ENCODE results near the gene PARD3. TPM values are rescaled to one million over a fixed set of nuclear protein-coding genes. Genes with fewer than 3 reads are reported as not detected.

The PARD3 gene
- total and polyA plus RNA-seq, 3 donors from 2014 or later, result 31.8 to 59.5 (median 49.5) TPM

DNA sequence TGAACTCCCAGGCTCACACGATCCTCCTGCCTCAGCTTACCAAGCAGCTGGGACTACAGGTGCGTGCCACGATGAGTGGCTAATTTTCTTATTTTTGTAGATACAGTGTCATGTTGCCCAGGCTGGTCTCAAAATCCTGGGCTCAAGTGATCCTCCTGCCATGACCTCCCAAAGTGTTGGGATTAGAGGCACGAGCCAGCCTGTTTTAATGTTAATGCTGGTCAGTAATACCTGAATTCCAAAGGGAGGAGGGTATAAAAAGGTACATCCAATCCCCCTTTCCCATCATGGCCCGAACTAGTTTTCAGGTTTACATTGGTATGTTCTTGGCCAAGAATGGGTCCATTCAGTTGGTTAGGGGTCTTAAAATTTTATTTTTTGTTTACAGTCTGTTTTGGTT, 329.1 kb downstream of the PARD3 start:
- Histone ChIP-seq H3K4me3 (no peak overlapping the region), H3K27me3 (no peaks in the 10 kb centered on the region), H3K4me1 (no peaks in the 10 kb centered on the region), H3K36me3 (ENCODE audit: low read depth, missing control alignments) (no peaks in the 10 kb centered on the region), H3K9me3 (no peaks in the 10 kb centered on the region), H3K27ac (no peak overlapping the region)
- intact Hi-C loops (cut with DNase I; ENCODE audit: low total_unique reads), result no loop called here
- no peak for DNase-seq
- WGBS, 2 donors, result 89 to 90% methylated on average over 5 of the region's 5 CpGs
- TF ChIP-seq, protein P1, sequence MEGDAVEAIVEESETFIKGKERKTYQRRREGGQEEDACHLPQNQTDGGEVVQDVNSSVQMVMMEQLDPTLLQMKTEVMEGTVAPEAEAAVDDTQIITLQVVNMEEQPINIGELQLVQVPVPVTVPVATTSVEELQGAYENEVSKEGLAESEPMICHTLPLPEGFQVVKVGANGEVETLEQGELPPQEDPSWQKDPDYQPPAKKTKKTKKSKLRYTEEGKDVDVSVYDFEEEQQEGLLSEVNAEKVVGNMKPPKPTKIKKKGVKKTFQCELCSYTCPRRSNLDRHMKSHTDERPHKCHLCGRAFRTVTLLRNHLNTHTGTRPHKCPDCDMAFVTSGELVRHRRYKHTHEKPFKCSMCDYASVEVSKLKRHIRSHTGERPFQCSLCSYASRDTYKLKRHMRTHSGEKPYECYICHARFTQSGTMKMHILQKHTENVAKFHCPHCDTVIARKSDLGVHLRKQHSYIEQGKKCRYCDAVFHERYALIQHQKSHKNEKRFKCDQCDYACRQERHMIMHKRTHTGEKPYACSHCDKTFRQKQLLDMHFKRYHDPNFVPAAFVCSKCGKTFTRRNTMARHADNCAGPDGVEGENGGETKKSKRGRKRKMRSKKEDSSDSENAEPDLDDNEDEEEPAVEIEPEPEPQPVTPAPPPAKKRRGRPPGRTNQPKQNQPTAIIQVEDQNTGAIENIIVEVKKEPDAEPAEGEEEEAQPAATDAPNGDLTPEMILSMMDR (IDR thresholded peaks at IDR 0.05), result no peak
- no peak for TF ChIP-seq POLR2A (IDR thresholded peaks at IDR 0.05)

DNA sequence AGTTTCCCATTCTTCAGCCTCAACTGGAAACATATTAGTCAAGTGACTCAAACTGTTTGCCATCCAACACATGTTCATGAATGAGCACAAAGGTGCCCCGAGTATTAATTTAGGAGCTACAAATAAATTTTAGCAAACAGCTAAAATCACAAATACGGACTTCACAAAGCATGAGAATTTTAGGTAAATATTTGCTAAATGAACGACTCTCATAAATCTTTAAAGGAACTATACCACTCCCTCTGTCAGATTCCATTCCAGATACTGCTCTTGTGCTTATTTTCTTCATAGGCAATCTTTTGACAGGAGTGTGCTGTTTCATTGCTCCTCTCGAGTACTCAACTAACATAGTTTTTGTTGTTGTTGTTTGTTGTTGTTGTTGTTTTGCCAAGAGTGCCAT, 330.9 kb downstream of the PARD3 start:
- no peak for DNase-seq
- Histone ChIP-seq H3K27me3 (no peaks in the 10 kb centered on the region), H3K4me1 (no peaks in the 10 kb centered on the region), H3K4me3 (no peak overlapping the region), H3K36me3 (ENCODE audit: low read depth, missing control alignments) (no peaks in the 10 kb centered on the region), H3K27ac (no peak overlapping the region), H3K9me3 (no peaks in the 10 kb centered on the region)
- TF ChIP-seq, protein P1 (IDR thresholded peaks at IDR 0.05), result no peak
- no peak for TF ChIP-seq POLR2A (IDR thresholded peaks at IDR 0.05)
- intact Hi-C loops (cut with DNase I; ENCODE audit: low total_unique reads), result no loop called here
- 87 to 95% methylated on average over 4 of the region's 4 CpGs for WGBS, 2 donors

DNA sequence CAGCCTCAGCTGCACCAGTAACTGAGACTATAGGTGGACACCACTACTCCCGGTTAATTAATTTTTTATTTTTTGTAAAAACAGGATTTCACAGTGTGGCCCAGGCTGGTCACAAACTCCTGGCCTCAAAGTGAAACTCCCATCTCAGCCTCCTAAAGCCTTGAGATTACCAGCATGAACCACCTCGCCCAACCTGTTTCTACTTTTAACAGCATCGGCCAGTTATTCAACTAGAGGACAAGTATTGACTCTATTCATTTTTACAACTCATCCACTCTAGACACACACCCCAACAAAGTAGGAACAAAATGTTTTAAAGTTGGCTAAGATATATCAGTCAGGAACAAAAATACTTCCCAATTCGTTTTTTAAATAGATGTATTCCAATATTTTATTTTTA, 334.8 kb downstream of the PARD3 start:
- no peak overlapping the region for H3K4me3 ChIP-seq
- TF ChIP-seq, protein P1 (IDR thresholded peaks at IDR 0.05), result no peak
- TF ChIP-seq POLR2A (IDR thresholded peaks at IDR 0.05), result no peak
- no peaks in the 10 kb centered on the region for H3K9me3 ChIP-seq
- H3K27me3 ChIP-seq, result no peaks in the 10 kb centered on the region
- intact Hi-C loops (cut with DNase I; ENCODE audit: low total_unique reads), result no loop called here
- 84 to 86% methylated on average over 4 of the region's 4 CpGs for WGBS, 2 donors
- no peaks in the 10 kb centered on the region for H3K36me3 ChIP-seq (ENCODE audit: low read depth, missing control alignments)
- no peak for DNase-seq
- H3K4me1 ChIP-seq, result no peaks in the 10 kb centered on the region
- no peak overlapping the region for H3K27ac ChIP-seq

DNA sequence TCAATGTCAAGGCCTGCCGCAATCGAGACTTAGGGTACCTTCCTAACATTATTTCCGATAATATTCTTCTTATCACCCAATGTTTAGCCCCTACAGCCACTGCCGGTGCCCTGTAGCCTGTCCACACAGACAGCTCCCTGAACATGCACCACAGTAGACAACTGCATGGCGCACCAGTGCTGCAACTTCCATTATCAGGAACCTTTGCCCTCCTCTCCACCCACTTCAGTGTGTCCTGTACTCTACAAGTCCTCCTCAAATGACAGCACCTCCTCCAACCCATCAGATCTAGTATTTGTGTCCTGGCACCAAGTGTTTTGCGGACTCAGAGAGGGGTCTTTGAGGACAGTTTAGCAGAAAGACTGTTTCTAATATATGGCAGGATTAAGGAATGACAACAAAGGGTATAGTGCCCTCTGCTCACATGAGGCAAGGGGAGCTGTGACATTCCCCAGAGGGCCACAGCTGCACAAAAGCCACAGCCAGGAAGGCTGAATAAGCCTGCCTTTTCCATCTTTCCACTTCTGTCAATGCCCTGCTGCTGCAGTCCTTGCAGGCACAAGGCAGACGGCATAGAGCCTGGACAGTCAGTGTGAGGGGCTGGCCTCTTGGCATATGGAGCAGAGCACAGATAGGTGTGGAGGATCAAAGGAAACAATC, 335.4 kb downstream of the PARD3 start:
- H3K4me3 ChIP-seq, result no peak overlapping the region
- WGBS, 2 donors, result 93 to 96% methylated on average over 7 of the region's 7 CpGs
- H3K27ac ChIP-seq, result no peak overlapping the region
- H3K27me3 ChIP-seq, result no peaks in the 10 kb centered on the region
- intact Hi-C loops (cut with DNase I; ENCODE audit: low total_unique reads), result no loop called here
- TF ChIP-seq POLR2A (IDR thresholded peaks at IDR 0.05), result no peak
- no peak for DNase-seq
- H3K9me3 ChIP-seq, result no peaks in the 10 kb centered on the region
- H3K4me1 ChIP-seq, result no peaks in the 10 kb centered on the region
- H3K36me3 ChIP-seq (ENCODE audit: low read depth, missing control alignments), result no peaks in the 10 kb centered on the region

DNA sequence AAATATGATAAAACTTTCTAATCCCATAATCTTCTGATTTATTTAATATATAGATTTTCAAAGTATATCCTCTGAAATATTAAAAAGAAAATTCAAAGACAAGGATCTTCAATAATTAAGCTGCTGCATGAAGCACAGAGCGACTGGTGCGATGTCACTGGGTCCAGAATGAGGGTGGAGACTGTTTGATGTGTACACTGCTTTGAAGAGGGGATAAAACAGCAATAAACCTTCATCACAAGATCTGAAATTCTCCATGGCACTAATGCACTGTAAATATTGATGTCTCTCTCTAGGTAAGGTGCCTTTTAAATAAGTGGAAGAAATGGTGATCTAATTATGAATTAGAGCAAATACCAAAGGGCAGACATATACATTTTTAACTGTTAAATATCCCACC, 337.8 kb downstream of the PARD3 start:
- no peak for DNase-seq
- intact Hi-C loops (cut with DNase I; ENCODE audit: low total_unique reads), result no loop called here
- 94 to 100% methylated on average over 2 of the region's 2 CpGs for WGBS, 2 donors
- Histone ChIP-seq H3K4me1 (peaks cover 7% of the 10 kb centered on the region), H3K36me3 (ENCODE audit: low read depth, missing control alignments) (no peaks in the 10 kb centered on the region), H3K9me3 (no peaks in the 10 kb centered on the region), H3K4me3 (no peak overlapping the region), H3K27ac (no peak overlapping the region), H3K27me3 (no peaks in the 10 kb centered on the region)
- TF ChIP-seq POLR2A (IDR thresholded peaks at IDR 0.05), result no peak
- TF ChIP-seq, protein P1 (IDR thresholded peaks at IDR 0.05), result no peak
